T-cell (primary cell): Measurements from ENCODE around the gene LPIN3. TPM values are rescaled to one million over a fixed set of nuclear protein-coding genes. Genes with fewer than 3 reads are reported as not detected.

Source experiments
- ATAC-seq, 4 experiments: fragments of 200-7000 bp in 3 of 4; fragments of 150-1000 bp in 1 of 4; cut with Tn5 transposase; replicated peaks in 1 of 4; 1 replicate in 3 of 4; 2 replicates in 1 of 4; pipeline ENCODE4 v1.10.0; 2021; ENCODE audit warnings: moderate library complexity in 3 of 4, mild to moderate bottlenecking in 2 of 4, moderate number of reproducible peaks in 1 of 4
- CTCF ChIA-PET, 2 donors: fragments of 300-600 bp; sonication (Branson Sonifier 250); formaldehyde crosslinking; loops; one replicate each; lab custom pipeline; 2022; ENCODE audit warnings: antibody characterized with exemption in 2 of 2; lab: Charles Lee
- POLR2A ChIA-PET, 2 donors: fragments of 300-600 bp; sonication (Branson Sonifier 250); formaldehyde crosslinking; loops; one replicate each; lab custom pipeline; 2022; ENCODE audit warnings: antibody characterized with exemption in 2 of 2; lab: Charles Lee
- DNase-seq, 35 experiments: peaks; one replicate each; pipeline versions ENCODE4 v3.0.0 to v3.0.0-alpha.2; 2013 to 2023
- H3K27ac ChIP-seq: one replicate; pipeline ENCODE4 v1.5.1; 2013; ENCODE audit warnings: low read length
- H3K27me3 ChIP-seq, 2 experiments: replicated peaks in 1 of 2; 1 replicate in 1 of 2; 2 replicates in 1 of 2; pipeline versions ENCODE4 v1.6.1 to v1.7.0; 2013; ENCODE audit warnings: low read length in 1 of 2, mixed read lengths in 1 of 2; ENCODE audit not compliant: control insufficient read depth in 2 of 2, insufficient read depth in 2 of 2; ENCODE audit errors: extremely low read depth in 1 of 2
- H3K36me3 ChIP-seq, 2 donors: 1 replicate in 1 of 2; 2 replicates in 1 of 2; pipeline versions ENCODE4 v1.6.1 to v1.7.0; 2013; ENCODE audit warnings: low read length in 1 of 2; ENCODE audit not compliant: control insufficient read depth in 2 of 2, insufficient read depth in 1 of 2; ENCODE audit errors: extremely low read depth in 1 of 2
- H3K4me1 ChIP-seq, 2 experiments: 1 replicate in 1 of 2; 2 replicates in 1 of 2; pipeline versions ENCODE4 v1.6.1 to v1.7.0; 2013; ENCODE audit warnings: low read length in 2 of 2, mixed read lengths in 1 of 2; ENCODE audit not compliant: insufficient read depth in 2 of 2, control insufficient read depth in 1 of 2; ENCODE audit errors: extremely low read depth in 1 of 2
- H3K4me3 ChIP-seq, 2 donors: 1 replicate in 1 of 2; 2 replicates in 1 of 2; pipeline versions ENCODE4 v1.5.1 to v1.7.0; 2013; ENCODE audit warnings: mild to moderate bottlenecking in 2 of 2, low read length in 1 of 2, moderate library complexity in 1 of 2; ENCODE audit not compliant: control insufficient read depth in 1 of 2; ENCODE audit errors: extremely low read depth in 1 of 2
- H3K9me3 ChIP-seq: 2 replicates; pipeline ENCODE4 v1.7.0; 2013
- H3K27ac Mint-ChIP-seq, 2 donors: one replicate each; pipeline ENCODE4 v1.8.0; 2020 to 2021; ENCODE audit warnings: mild to moderate bottlenecking in 2 of 2, mixed read lengths in 2 of 2
- H3K27me3 Mint-ChIP-seq, 2 donors: one replicate each; pipeline ENCODE4 v1.8.0; 2021 to 2022; ENCODE audit warnings: mixed read lengths in 2 of 2
- H3K36me3 Mint-ChIP-seq: one replicate; pipeline ENCODE4 v1.8.0; 2021; ENCODE audit warnings: mixed read lengths
- H3K4me1 Mint-ChIP-seq, 3 donors: one replicate each; pipeline ENCODE4 v1.8.0; 2020 to 2022; ENCODE audit warnings: mixed read lengths in 3 of 3, mild to moderate bottlenecking in 1 of 3
- H3K4me3 Mint-ChIP-seq, 3 donors: one replicate each; pipeline ENCODE4 v1.8.0; 2020 to 2022; ENCODE audit warnings: mild to moderate bottlenecking in 3 of 3, mixed read lengths in 3 of 3, moderate library complexity in 3 of 3
- H3K9me3 Mint-ChIP-seq, 3 donors: one replicate each; pipeline ENCODE4 v1.8.0; 2020 to 2022; ENCODE audit warnings: mixed read lengths in 3 of 3
- WGBS: methylation state at CpG from one replicate; pipeline ENCODE4 v1.1.5; 2013; ENCODE audit warnings: missing lambda C conversion rate; ENCODE audit not compliant: insufficient coverage; 5-methylcytosine and 5-hydroxymethylcytosine counted together
- total RNA-seq, 35 experiments: library from RNA in 6 of 35; stranded (reverse) in 6 of 35; fragments of 120-200 nt in 1 of 35; gene quantifications; one replicate each; pipeline versions ENCODE4 v1.2.1 to v1.2.4 and lab custom pipeline; 2013 to 2026

Gene LPIN3
- total RNA-seq, 5 donors from 2014 or later (not counting 1 experiment from before 2014, with no cell fraction given): 0.16 to 0.80 (median 0.46) TPM

- POLR2A ChIA-PET: no interaction called here
- Mint-ChIP-seq H3K36me3 (no peaks in the 10 kb centered on the region), H3K27me3 (peaks cover 0 to 4% of the 10 kb centered on the region in 2 donors), H3K4me1 (no peaks in the 10 kb centered on the region), H3K9me3 (no peaks in the 10 kb centered on the region), H3K27ac (no peak overlapping the region), H3K4me3 (no peak overlapping the region)
- WGBS: 79% methylated on average over 7 of the region's 13 CpGs
- CTCF ChIA-PET: interaction anchor here in 1 of 2 donors (0.9 kb wide), 1 partner anchor 8 kb away, joined by 3 read pairs; no protein-coding TSS in a partner anchor
- Histone ChIP-seq H3K4me3 (no peak overlapping the region), H3K9me3 (no peaks in the 10 kb centered on the region), H3K27me3 (peaks cover 0 to 6% of the 10 kb centered on the region in 2 experiments), H3K36me3 (no peaks in the 10 kb centered on the region), H3K4me1 (no peaks in the 10 kb centered on the region), H3K27ac (no peak overlapping the region)
- no peak for DNase-seq
- ATAC-seq: no peak
Measured at GRCh38 chr20:41347523-41348429, 7.2 kb downstream of the LPIN3 start.

GRCh38 chr20:41348430-41349172 lies 8.0 kb downstream of the LPIN3 start:
- ChIA-PET POLR2A (no interaction called here), CTCF (interaction anchor here in 1 of 2 donors (0.9 kb wide), 1 partner anchor 9 kb away, joined by 3 read pairs; no protein-coding TSS in a partner anchor)
- Mint-ChIP-seq H3K4me3 (no peak overlapping the region), H3K27me3 (peaks cover 0 to 4% of the 10 kb centered on the region in 2 donors), H3K36me3 (no peaks in the 10 kb centered on the region), H3K9me3 (no peaks in the 10 kb centered on the region), H3K4me1 (no peaks in the 10 kb centered on the region), H3K27ac (no peak overlapping the region)
- H3K9me3 ChIP-seq: no peaks in the 10 kb centered on the region
- no peak overlapping the region for H3K4me3 ChIP-seq
- H3K4me1 ChIP-seq: no peaks in the 10 kb centered on the region
- WGBS: 89% methylated on average over 11 of the region's 13 CpGs
- peaks cover 0 to 6% of the 10 kb centered on the region in 2 experiments for H3K27me3 ChIP-seq
- H3K27ac ChIP-seq: no peak overlapping the region
- ATAC-seq: no peak
- no peak for DNase-seq
- no peaks in the 10 kb centered on the region for H3K36me3 ChIP-seq

GRCh38 chr20:41349266-41349665 lies 8.6 kb downstream of the LPIN3 start:
- no peak overlapping the region for H3K4me3 Mint-ChIP-seq
- WGBS: no CpG with 5 or more reads among the region's 2 CpGs
- H3K4me3 ChIP-seq: no peak overlapping the region
- H3K4me1 Mint-ChIP-seq: no peaks in the 10 kb centered on the region
- H3K36me3 ChIP-seq: no peaks in the 10 kb centered on the region
- no peaks in the 10 kb centered on the region for H3K36me3 Mint-ChIP-seq
- POLR2A ChIA-PET: no interaction called here
- no peak for DNase-seq
- H3K9me3 Mint-ChIP-seq: no peaks in the 10 kb centered on the region
- no peak overlapping the region for H3K27ac Mint-ChIP-seq
- H3K27me3 ChIP-seq: peaks cover 0 to 6% of the 10 kb centered on the region in 2 experiments
- CTCF ChIA-PET: no interaction called here
- H3K27me3 Mint-ChIP-seq: peaks cover 0 to 4% of the 10 kb centered on the region in 2 donors
- no peaks in the 10 kb centered on the region for H3K4me1 ChIP-seq
- no peaks in the 10 kb centered on the region for H3K9me3 ChIP-seq
- ATAC-seq: no peak
- no peak overlapping the region for H3K27ac ChIP-seq

GRCh38 chr20:41349943-41350342 lies 9.3 kb downstream of the LPIN3 start:
- H3K27ac Mint-ChIP-seq: no peak overlapping the region
- no peak for ATAC-seq
- WGBS: 93% methylated on average over 6 of the region's 7 CpGs

GRCh38 chr20:41350408-41350962 lies 9.9 kb downstream of the LPIN3 start:
- ATAC-seq: no peak
- Mint-ChIP-seq H3K27ac (no peak overlapping the region), H3K9me3 (no peaks in the 10 kb centered on the region), H3K36me3 (no peaks in the 10 kb centered on the region), H3K27me3 (peaks cover 0 to 4% of the 10 kb centered on the region in 2 donors), H3K4me3 (no peak overlapping the region), H3K4me1 (no peaks in the 10 kb centered on the region)
- Histone ChIP-seq H3K9me3 (no peaks in the 10 kb centered on the region), H3K4me3 (no peak overlapping the region), H3K4me1 (no peaks in the 10 kb centered on the region), H3K27me3 (peaks cover 0 to 6% of the 10 kb centered on the region in 2 experiments), H3K36me3 (no peaks in the 10 kb centered on the region), H3K27ac (no peak overlapping the region)
- ChIA-PET CTCF (interaction anchor here in 1 of 2 donors (0.6 kb wide), 1 partner anchor 154 kb away, joined by 4 read pairs; no protein-coding TSS in a partner anchor), POLR2A (no interaction called here)
- 75% methylated on average over 7 of the region's 7 CpGs for WGBS
- no peak for DNase-seq

More at GRCh38 chr20:41349943-41350342, 9.3 kb downstream of the LPIN3 start:
- ChIA-PET POLR2A (no interaction called here), CTCF (no interaction called here)
- Histone ChIP-seq H3K4me3 (no peak overlapping the region), H3K27ac (no peak overlapping the region), H3K36me3 (no peaks in the 10 kb centered on the region), H3K27me3 (peaks cover 0 to 6% of the 10 kb centered on the region in 2 experiments), H3K9me3 (no peaks in the 10 kb centered on the region), H3K4me1 (no peaks in the 10 kb centered on the region)
- Mint-ChIP-seq H3K27me3 (peaks cover 0 to 4% of the 10 kb centered on the region in 2 donors), H3K4me3 (no peak overlapping the region), H3K4me1 (no peaks in the 10 kb centered on the region), H3K9me3 (no peaks in the 10 kb centered on the region), H3K36me3 (no peaks in the 10 kb centered on the region)
- no peak for DNase-seq

GRCh38 chr20:41352106-41352505 lies 11.5 kb downstream of the LPIN3 start:
- CTCF ChIA-PET: no interaction called here
- no peak overlapping the region for H3K4me3 Mint-ChIP-seq
- WGBS: 85% methylated on average over 4 of the region's 4 CpGs
- no peaks in the 10 kb centered on the region for H3K36me3 Mint-ChIP-seq
- H3K27me3 ChIP-seq: peaks cover 0 to 6% of the 10 kb centered on the region in 2 experiments
- ATAC-seq: no peak
- H3K9me3 Mint-ChIP-seq: no peaks in the 10 kb centered on the region
- H3K4me1 Mint-ChIP-seq: no peaks in the 10 kb centered on the region
- no peak overlapping the region for H3K4me3 ChIP-seq
- POLR2A ChIA-PET: no interaction called here
- no peaks in the 10 kb centered on the region for H3K36me3 ChIP-seq
- H3K27me3 Mint-ChIP-seq: peaks cover 0 to 4% of the 10 kb centered on the region in 2 donors
- no peak overlapping the region for H3K27ac Mint-ChIP-seq
- no peaks in the 10 kb centered on the region for H3K9me3 ChIP-seq
- H3K4me1 ChIP-seq: no peaks in the 10 kb centered on the region
- no peak for DNase-seq
- no peak overlapping the region for H3K27ac ChIP-seq
